Activated CD4-positive, alpha-beta T cell treated with anti-CD3 and anti-CD28 coated beads for 48 hours (primary cell): ENCODE results near the gene REG4.
"Not testable (repeated sequence)": the region's sequence is repeated elsewhere in the genome, so short reads cannot be mapped to it uniquely, and the experiment has no call there.

ENCODE experiments used
- DNase-seq: peaks from one replicate; pipeline ENCODE4 v3.0.0-alpha.2; 2020

REG4 gene

DNA sequence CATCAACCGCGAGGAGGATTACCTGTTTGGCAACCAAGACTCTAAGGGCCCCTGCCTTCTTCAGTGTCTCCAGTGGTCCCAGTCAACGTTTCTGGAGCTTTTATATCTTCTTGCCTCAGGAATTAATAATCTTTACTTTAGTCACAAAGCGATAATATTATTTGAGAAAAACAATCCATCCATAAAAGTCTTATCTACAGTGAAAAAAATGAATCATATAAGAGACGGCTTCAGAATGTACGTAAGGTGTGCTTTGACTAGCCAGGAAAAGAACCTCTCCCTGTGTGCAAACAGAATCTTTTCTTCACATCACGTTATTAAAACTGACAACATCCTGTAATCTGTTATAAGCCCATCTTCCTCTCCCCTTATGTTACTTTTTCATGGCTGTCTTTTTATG, at the start of gene REG4:
TSS of gene REG4 (minus strand) at position 74 of the 400 bp plus-strand sequence. CDS start 2,691 bp downstream, outside the sequence.
- no peak for DNase-seq

DNA sequence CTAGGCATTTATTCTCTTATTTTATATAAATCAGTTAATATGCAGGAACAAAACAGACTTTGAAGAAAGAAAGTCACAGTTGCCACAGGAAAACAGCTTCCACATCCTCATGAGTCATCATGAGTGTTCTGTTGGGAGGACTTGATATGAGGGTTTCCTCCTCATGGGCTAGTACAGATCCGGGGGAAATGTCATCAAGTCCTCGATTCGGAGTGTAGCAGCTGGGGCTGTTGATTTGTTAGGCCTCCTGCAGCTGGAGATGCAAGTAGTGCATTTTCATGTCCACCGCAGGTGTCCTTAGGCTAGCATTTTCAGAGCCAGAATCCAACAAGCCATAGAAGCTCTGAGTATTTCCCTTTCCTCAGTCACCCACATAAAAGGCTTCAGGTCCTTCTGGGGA, 48.4 kb upstream of the REG4 start:
- peak; percentile 7 for DNase-seq

DNA sequence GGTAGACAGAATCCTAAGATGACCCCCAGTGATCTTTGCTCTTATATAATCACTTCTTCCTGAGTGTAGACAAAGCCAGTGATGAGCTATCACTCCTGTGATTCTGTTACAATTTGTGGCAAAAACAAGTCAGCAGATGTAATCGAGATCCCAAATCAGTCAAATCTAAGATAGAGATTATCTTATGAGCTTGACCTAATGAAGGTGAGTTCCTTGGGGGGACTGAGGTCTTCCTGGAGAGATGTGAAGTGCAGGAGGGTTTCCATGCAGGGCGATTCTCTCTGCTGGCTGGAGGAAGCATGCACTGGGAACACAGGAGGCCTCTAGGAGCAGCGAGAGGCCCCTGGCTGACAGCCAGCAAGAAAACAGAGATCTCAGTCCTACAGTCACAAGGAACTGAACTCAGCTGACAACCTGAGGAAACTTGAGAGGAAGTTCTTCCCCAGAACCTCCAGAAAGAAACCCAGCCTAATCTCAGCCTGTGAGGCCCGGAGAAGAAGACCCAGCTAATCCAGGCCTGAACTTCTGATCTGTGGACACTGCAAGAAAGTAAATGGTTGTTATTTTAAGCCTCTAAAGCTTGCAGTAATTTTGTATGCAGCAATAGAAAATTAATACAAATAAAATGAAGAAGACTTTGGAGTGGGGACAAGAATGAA, 47.4 kb upstream of the REG4 start:
- not testable (repeated sequence) for DNase-seq

DNA sequence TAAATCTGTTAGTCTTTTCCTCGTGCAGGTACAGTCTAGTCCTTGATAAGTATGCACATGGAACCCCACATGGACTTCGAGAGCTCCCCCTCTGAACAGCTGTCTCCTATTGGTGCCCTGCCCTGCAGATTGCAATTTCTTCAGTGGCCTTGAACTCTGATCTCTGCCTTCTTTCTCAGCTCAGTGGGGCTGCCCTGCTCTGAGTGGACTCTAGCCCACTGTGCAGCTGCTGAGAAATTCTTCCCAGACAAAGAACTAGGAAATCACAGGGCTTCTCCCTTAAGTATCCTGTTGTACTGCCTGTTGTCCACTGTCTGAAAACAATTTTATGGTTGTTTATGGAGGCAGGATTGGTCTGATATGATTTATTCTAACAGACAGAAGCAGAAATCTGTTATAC, 46.9 kb upstream of the REG4 start:
- DNase-seq = no peak

DNA sequence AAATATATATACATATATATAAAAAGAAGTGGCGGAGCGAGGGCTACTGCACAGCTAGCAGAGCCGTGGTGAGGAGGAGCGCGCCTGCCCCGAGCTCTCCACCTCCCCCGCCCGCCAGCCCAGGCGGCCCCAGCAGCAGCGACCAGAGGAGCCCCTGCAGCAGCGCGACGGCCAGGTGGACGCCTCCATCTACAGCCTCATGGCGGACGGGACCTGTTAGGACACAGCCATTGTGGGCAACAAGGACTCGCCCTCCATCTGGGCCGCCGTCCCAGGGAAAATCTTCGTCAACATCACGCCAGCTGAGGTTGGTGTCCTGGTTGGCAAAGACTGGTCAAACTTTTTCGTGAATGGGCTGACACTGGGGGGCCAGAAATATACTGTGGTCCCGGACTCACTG, 41.9 kb upstream of the REG4 start:
- no peak for DNase-seq

DNA sequence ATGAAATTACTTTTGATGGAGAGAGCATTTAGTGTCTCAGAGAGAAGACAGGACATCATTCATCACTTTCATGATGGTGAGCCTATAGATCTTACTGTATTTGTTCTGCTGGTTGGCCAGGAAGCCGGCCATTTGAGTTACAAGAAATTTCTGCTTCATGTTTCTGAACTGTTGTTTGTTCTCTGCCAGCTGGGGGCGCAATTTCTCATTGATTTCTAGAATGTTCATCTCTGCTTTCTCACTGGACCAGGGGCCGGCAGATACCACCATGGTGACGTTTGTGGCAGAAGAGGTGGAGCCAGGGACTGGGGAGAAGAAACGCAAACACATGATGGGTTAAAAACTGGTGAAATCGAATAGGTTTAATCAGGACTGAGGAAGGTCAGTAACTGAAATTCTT, 32.9 kb upstream of the REG4 start:
- peak; percentile 5 for DNase-seq

DNA sequence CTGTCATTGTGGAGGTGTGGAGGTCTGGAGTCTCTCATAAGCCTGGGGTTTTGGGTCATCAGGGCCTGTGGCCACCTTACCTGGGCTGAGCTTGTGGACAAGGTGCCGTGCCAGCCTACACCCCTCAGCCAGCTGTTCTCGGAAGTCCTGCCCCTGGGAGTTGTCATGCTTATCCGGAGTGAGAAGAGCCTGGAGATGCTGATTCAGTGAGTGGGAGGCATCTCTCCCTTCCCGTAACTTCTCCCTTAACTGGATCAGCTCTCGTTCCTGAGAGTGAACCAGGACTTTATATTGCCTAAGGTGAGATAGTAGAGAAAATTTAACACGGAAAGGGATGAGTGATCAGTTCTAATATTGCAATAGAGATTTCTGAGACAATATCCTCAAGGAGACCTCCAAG, 30.0 kb upstream of the REG4 start:
- no peak for DNase-seq

DNA sequence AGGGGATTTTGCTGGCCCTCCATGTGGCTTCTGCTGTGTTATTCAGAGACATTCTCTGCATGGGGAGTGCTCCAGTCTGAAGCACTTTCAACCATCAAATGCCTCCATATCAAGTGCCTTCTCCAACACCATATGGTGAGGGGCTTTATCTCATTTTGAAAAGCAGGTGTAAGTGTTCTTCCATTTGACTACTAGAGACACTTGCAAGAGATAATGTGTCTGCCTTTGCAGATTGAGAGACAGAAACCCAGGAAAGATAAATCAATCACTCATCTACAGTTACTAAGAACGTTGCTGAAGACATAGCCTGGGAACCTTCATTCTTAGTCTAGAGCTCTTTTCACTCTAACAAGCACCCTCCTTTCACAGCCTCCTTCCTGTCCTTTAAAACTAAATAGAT, 29.5 kb upstream of the REG4 start:
- DNase-seq = no peak

DNA sequence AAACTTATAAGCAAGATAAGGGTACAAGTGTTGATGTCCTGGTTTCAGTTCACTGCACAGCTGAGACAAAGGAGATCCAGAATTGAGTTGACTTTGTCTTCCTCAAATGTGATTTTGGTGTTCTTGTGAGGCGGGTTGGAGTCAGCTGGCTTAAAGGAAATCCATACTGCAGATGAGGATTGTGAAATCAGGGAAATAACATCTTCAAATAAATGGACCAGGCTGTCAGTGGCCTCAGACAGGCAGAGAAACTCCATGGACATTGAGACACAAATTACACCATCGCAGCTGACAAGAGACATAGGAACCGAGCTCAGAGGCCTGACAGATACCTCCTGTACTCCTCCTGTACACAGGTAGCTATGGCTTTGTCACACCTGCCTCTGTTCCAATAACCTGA, 27.0 kb upstream of the REG4 start:
- no peak for DNase-seq

DNA sequence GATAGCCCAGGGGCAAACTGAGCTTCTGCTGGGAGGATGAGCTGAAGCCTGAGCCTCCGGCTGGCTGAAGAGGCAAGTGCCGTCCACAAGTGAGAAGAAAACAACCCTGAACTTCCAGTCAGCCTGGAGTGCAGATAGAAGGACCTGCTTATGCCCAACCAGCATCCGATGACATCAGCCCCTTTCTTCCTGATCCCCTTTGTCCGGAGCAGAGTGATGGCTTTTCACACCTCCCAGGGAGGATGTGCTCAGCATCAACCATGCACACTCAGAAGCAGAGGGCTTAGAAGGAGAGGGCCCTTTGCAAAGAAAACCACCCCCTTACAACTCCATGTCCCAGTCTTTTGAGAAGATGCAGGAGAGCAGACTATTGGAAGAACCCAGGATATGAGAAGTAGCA, 23.7 kb upstream of the REG4 start:
- no peak for DNase-seq

DNA sequence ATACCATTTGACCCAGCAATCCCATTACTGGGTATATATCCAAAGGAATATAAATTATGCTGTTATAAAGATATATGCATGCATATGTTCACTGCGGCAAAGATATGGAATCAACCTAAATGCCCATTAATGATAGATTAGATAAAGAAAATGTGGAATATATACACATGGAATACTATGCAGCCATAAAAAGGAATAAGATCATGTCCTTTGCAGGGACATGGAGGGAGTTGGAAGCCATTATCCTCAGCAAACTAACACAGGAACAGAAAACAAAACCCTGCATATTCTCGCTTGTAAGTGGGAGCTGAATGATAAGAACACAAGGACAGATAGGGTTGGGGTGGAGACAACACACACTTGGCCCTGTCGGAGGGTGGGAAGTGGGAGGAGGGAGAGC, 19.8 kb upstream of the REG4 start:
- DNase-seq = no peak

DNA sequence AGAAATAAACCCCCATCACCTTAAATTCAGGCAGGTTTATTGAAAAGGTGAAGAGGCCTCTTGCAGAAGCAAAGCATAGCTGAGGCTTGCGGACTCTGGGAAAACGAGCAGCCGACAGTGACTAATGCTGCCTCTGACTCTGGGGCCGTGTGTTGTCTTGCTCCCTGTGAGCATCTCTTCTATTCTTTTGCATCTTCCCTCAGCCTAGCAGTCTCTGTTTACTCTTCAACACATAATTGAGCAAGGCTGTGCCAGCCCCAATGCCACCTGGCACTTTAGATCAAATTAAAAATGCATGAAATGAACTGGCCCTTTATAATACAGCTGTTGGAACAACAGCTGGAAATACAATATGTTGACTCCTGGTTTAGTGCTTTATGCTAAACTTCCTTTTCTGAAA, 18.4 kb upstream of the REG4 start:
- no peak for DNase-seq

DNA sequence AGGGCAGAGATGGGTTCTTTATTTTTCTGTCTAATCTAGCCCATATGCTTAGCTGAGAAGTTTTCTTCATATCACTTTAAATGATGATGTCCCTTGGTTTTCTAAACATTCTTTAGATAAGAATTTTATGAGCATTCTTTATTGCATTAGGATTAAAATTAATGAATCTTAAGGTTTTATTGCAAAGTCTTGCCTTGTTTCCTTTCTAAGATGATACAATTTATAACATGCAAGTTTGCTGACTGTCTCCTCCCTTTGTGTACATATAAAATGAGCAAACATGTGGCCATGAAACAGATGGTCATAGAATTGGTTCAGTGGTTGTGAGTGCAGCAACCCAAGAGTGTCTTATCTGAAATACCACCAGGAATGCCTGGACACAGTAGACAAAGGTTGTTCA, 17.7 kb upstream of the REG4 start:
- not testable (repeated sequence) for DNase-seq

DNA sequence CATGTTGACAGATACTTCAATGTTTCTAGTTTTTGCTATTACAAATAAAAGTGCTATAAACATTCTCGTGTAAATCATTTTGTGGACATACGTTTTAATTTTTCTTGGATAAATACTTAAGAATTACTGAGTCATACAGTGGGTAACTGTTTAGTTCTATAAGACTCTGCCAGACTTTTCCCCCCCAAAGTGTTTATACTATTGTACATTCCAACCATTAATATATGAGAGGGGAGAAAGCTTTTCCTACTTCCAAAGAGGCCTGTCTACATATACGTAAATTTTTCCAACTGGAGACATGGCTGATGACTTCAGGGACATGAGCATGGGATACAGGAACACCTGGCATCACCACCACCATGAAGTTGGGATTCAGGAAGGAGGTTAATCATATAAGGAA, 17.0 kb upstream of the REG4 start:
- DNase-seq = no peak

DNA sequence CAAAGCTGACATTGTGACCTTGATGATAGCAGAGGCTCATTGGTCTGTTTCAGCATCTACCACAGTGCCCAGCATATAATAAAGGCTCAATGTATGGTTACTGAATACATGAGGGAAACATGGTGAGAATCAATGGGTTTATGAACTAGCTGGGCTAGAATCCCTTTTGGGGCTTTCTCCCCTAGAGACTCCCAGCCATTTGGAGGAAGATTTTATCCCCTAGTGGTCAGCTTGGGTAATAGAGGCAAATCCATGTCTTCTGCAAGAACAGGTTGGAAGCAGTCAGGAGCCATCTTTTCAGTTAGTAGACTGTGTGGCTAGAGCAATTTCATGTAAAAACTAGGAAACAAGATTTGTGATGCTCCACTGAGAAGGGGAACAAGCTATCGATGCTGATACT, 15.8 kb upstream of the REG4 start:
- DNase-seq = no peak

DNA sequence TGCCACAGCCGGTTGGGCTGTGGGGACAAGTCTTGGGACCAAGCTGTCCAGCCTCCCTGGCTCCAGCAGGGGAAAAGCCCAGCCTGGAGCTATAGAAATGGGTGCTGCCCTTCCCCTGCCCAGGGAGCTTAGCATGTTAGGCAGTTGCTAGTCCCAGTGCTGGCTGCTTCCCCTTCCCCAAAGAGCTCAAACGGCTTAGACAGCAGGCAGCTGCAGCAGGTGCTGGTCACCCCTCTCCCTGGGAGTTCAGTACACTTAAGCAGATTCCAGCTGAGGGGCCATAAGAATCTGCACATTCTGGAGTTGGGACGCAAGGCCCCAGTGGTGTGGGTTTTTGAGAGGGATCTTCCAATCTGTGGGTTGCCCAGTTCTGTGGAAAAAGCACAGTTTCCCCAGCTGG, 11.1 kb upstream of the REG4 start:
- DNase-seq = no peak

DNA sequence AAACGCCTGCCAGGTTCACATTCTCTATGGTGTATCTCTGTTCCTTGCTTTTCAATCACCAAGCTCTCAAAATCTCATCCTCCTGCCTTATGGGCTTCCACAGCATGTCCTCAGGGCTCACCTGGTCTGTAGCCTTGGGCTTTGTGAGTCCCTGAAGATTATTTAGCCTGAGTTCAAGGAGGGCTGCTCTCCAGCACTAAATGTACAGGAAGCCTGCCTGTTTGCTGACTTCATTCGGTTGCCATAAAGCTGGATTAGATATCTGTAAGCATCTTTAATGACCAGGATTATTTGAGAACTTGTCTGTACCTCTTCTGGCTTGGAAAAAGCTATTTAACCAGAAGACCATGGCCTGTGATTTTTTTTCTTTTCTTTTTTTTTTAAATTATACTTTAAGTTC, 6.9 kb upstream of the REG4 start:
- DNase-seq = no peak

DNA sequence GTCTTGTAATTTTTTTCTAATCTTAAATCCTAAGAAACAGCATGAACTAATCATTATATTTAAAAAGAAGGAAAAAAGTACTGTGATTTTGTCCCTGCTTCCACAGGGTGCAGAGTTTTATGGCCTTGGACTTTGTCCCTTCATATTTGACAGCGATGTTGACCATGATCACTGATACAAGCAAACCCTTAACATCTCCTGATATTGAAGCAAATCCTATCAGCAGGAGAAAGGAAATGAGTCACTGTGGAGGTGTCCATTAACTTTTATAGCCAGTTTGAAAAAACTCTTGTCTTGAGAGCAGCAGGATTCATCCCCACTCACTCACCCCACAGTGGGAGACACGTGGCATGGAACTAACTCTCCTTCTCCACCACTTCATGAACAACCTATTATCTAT, 5.1 kb upstream of the REG4 start:
- no peak for DNase-seq

DNA sequence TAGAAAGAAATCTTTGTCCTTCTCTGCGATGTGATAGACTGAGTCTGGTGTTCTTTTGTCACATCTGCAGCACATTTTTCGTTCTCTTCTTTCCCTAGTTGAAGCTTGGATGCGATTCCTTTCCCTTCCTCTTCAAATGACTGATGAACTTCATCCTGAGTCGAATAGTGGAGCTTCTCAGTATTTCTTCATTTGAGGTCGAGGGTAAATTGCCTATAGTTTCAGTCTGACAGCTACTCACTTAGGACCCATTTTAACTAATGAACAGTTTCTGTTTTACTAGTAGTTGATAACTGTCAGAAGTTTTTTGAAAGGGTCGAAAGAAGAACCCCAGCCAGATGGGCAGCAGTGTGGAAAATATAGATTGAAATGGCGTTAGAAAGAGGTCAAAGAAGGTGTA, 4.7 kb upstream of the REG4 start:
- no peak for DNase-seq

DNA sequence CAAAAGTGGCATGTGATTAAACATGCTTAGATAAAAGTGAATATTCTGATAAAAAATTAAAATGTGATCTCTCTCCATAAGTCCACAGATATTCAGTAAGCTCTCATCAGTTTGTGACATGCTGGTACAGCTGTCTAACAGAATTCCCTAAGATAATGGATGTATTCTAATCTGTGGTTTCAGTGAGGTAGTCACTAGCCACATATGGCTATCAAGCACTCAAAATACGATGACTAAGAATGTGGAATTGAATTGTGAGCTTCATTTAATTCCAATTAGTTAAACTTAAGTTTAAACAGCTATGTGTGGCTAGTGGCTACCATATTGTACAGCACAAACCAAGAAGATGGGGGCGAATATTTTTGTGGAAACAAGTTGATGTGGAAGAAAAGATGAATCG, 4.1 kb upstream of the REG4 start:
- no peak for DNase-seq

DNA sequence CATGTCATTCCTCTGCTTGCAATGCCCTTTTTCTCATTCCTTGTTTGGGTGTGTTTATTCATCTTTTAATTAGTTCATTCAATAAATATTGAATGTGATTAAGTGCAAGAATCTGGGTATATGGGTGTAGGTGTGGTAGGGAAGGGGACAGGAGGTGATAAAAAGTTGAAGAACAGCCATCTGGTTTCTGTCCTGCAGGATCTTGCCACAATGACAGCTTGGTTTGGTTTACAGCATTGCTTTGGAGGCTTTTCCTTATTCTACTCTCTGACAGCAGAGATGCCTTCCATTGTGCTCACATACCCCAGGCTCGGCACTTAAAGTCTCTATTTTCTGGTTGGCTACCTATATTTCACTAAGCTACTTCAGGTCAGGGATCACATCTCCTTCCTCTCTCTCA, 3.0 kb upstream of the REG4 start:
- no peak for DNase-seq

DNA sequence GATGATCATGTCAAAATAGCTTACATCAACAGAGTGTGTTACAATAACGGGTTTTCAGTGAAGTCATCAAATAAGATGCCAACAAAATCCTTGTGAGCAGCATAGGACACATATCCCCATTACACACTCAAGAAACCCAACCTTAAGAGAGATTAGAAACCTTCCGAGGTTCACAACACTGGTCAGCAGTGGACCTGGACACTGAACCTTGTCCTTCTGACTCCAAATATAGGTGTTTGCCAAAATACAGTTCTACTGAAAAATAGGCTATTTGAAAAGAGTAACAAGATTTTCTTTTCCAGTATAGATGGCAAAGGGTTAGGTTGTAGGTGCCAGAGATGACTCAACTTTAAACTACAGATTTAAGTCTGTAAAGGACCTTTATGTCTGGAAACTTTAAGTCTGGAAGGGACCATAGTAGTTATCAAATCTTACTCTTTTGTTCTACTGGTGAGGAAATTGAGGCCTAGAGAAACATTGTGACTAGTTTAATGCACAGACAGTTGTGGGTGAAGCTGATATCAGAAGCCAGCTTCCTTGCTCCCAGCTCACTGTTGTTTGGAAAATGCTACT, 811 bp upstream of the REG4 start:
- no peak for DNase-seq

DNA sequence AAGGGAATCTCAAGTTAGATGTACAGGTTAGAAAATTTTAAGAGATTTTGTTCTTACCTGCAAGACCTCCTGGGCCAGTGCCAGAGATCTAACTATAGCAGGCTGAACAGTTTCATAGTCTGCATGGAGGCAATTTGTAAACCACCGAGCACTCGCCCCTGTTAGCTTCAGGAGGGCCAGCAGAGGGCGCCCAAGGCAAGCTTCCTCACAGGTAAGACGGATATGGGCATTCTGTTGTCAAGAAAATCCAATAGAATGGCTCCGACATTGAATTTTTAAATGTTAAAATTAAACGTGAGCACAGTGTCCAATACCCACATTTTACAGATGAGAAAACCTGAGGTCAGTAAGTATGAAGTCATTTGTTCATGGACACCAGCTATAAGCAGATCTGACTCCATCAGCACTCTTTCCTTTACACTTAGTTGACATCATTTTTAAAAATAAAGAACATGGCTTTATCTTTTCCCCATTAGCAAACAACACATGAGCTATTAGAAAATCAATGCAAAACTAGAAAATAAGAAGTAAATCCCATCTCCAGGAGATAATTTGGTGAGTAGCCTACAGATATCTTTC, 2.2 kb downstream of the REG4 start:
- peak; percentile 82 for DNase-seq

DNA sequence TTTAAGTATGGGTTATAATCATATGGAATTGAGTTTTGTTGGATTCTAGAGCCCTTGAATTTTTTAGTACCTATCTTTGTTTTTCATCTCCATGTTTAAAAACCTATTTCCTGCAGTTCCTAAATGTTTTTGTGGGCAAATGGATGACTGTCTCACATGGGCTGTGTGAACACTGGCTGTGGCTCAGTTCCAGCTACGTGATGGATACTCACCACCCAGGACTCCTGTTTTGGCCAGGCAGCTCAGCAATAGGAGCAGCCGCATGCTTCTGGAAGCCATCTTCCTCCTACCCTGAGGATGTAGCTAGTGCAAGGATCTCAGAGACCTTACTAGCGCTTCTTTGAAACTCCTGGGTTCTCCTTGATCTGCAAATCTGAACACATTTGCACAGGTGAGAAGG, 2.8 kb downstream of the REG4 start:
- DNase-seq = no peak

DNA sequence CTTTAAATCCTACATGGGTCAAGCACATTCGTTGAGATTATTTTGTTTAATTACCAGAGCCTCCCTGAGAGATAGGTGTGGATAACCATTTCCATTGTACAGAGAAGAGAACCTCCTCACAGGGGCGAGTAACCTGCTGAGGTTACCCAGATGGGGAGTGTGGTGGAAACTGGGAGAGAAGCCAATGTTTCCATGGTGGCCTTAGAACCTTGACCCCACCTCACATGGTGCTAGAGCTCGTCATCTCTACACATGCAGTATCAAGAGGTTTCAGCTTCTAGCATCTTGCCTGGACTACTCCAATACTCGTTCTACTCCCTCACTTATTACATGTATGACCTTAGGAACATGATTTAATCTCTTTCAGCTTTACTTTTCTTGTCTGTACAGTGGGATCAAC, 4.8 kb downstream of the REG4 start:
- no peak for DNase-seq
